Measurements from ENCODE around the gene PRPF6.

Gene PRPF6

DNA sequence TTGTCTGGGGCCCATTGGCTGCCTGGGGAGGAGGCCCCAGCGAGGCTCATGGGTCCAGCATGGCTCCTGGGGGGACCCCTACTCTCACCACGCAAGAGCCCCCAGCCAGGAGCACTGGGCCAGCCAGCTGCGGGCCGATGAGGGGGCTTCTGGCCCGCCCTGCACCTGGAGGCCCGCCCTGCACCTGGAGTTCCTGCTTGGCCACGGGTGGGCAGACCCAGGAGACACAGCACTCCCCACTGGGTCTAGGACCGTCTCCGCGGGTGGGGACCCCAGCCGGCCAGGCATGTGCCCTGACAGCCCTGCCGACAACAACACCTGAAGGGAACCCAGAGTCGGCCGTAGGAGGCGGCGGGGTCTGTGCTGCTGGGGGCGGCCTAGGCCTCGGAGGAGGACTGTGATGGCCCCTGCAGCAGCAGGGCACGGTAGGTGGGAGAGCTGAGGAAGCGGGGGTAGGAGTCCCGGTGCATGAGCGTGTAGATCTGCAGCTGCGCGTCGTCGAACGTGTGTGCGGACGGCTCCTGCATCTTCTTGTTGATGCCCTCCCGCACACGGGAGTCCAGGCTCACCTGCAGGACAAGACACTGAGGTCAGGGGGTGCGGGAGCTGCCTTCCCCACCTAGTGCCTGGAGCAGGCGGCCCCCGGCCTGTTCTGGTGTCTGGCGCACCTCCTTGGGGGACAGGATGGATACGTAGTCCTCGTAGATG, 92.7 kb downstream of the PRPF6 start:
- H3K4me2 ChIP-seq, result peak overlapping the region; percentile 99
- no peaks in the 10 kb centered on the region for H3K9me3 ChIP-seq
- TF ChIP-seq Cebpa-rat (IDR thresholded peaks at IDR 0.05), result no peak
- peaks cover 31% of the 10 kb centered on the region for H4K20me1 ChIP-seq
- no peaks in the 10 kb centered on the region for H3K27me3 ChIP-seq
- H3K4me1 ChIP-seq, result peaks cover 99% of the 10 kb centered on the region
- 0 out of 2 replicates have a peak overlapping the region, but pooled peaks have one; percentile 26 for H3K9ac ChIP-seq
- H3K27ac ChIP-seq, result peak overlapping the region; percentile 73
- H3K36me3 ChIP-seq, result peaks cover 21% of the 10 kb centered on the region
- peak overlapping the region; percentile 0; the same call in 1 of the 2 replicates for H3K4me3 ChIP-seq

DNA sequence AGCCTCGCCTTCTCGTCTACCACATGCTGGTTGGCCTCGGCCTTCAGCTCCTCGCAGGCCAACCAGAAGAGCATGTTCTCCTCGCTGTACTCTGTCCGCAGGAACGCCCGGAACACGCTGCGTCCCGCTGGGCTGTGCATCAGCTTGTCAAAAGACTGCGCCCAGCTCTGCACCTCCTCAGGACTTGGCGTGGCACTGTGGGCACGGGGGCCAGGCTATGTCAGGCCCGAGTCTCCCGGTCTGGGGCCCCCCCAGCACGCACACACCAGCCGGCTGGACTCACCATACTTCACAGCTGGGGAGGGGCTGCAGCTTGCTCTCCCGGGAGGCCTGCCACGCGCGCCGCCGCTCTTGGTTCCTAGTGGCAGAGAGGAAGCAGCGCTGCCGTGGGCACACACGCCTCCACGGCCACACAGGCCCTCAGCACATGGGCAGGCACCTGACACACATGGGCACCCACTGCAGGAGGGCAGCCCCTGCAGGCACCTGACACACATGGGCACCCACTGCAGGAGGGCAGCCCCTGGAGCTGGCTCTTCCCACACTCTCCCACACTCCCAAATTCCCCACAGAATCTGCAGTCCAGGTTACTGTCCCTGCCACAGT, 93.4 kb downstream of the PRPF6 start:
- Histone ChIP-seq H3K4me2 (peak overlapping the region; percentile 99), H3K27ac (peak overlapping the region; percentile 73)

DNA sequence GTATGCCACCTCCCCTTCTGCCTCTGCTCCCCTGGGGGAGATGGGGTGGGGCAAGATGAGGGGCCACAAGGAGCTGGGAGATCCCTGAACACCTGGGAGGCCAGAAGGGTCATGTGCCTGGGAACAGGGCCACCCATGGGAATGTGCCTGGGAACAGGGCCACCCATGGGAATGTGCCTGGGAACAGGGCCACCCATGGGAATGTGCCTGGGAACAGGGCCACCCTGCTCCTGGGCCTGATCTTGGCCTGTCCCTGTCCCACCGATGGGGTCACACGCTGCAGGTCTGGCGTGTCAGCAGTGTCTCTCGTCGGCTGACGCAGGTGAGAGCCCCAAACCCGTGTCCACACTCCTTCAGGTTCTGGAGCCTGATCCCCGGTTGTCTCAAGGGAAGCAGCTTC, 94.0 kb downstream of the PRPF6 start:
- Histone ChIP-seq H3K4me1 (peaks cover 90% of the 10 kb centered on the region), H4K20me1 (peaks cover 31% of the 10 kb centered on the region), H3K4me3 (no peak overlapping the region), H3K27me3 (no peaks in the 10 kb centered on the region), H3K27ac (peak overlapping the region; percentile 73; the same call in 1 of the 2 replicates), H3K36me3 (peaks cover 21% of the 10 kb centered on the region), H3K4me2 (peak overlapping the region; percentile 99), H3K9me3 (no peaks in the 10 kb centered on the region), H3K9ac (no peak overlapping the region)
- no peak for TF ChIP-seq Cebpa-rat (IDR thresholded peaks at IDR 0.05)

More for the DNA sequence above, 93.4 kb downstream of the PRPF6 start:
- TF ChIP-seq Cebpa-rat (IDR thresholded peaks at IDR 0.05), result no peak
- no peaks in the 10 kb centered on the region for H3K9me3 ChIP-seq
- peaks cover 31% of the 10 kb centered on the region for H4K20me1 ChIP-seq
- peak overlapping the region; percentile 26; the same call in 1 of the 2 replicates for H3K9ac ChIP-seq
- peaks cover 21% of the 10 kb centered on the region for H3K36me3 ChIP-seq
- H3K4me3 ChIP-seq, result peak overlapping the region; percentile 0; the same call in 1 of the 2 replicates
- no peaks in the 10 kb centered on the region for H3K27me3 ChIP-seq
- H3K4me1 ChIP-seq, result peaks cover 97% of the 10 kb centered on the region

DNA sequence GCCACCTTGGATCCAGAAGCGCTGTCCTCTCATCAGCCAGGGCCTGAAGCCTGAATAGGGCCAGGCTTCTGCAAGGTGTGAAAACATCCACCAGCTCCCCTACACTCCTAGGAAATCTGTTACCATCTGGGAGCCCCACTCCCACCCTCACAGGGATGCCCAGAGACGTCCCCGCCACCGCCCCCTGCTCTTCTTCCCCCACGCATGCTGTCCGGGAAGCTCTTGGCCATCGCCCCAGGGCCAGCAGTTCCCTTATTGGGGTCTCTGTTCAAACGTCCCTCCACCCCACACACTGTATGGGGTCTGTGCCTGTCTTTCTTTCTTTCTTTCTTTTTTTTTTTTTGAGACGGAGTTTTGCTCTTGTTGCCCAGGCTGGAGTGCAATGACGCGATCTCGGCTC, 94.6 kb downstream of the PRPF6 start:
- Histone ChIP-seq H3K9ac (no peak overlapping the region), H3K4me3 (no peak overlapping the region), H3K4me1 (peaks cover 90% of the 10 kb centered on the region), H3K9me3 (no peaks in the 10 kb centered on the region), H3K27me3 (no peaks in the 10 kb centered on the region), H3K27ac (no peak overlapping the region), H4K20me1 (peaks cover 31% of the 10 kb centered on the region), H3K4me2 (peak overlapping the region; percentile 99), H3K36me3 (peaks cover 21% of the 10 kb centered on the region)
- TF ChIP-seq Cebpa-rat (IDR thresholded peaks at IDR 0.05), result no peak

DNA sequence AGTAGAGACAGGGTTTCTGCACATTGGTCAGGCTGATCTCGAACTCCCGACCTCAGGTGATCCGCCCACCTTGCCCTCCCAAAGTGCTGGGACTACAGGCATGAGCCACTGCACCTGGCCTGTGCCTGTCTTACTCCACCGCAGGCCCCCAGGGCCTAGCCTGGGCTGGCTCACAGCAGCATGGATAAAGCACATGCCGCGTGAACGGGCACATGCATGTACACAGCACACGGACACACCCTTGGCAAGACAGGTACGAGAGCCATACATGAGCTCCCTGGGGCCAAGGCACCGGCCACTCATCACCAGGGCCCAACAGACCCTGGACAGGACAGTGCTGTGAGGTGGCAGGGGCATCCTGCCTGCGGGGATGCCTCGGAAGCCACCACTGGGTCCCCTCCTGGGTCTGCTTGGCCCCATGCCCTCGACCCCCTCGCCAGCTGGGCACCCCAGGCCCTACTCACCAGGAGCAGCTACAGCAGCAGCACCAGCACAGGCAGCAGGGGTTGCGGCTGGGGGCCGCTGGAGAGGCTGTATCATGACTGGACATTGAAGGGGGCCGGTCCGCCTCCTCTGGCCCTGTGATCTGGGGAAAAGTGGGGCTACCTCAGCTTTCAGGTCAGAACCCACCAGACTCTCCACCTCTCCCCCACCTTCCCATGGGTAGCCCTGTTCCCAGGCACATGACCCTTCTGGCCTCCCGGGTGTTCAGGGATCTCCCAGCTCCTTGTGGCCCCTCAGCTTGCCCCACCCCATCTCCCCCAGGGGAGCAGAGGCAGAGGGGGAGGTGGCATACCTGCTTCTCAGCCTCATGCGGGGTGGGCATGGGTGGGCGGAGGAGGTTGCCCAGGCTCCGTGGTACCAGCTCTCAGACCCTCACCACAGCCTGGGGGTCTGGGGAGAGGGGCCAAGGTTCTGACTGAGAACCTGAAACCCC, 95.4 kb downstream of the PRPF6 start:
- no peaks in the 10 kb centered on the region for H3K27me3 ChIP-seq
- peak overlapping the region; percentile 99 for H3K4me2 ChIP-seq
- H4K20me1 ChIP-seq, result peaks cover 29% of the 10 kb centered on the region
- TF ChIP-seq Cebpa-rat (IDR thresholded peaks at IDR 0.05), result no peak
- H3K27ac ChIP-seq, result peak overlapping the region; percentile 96
- peaks cover 21% of the 10 kb centered on the region for H3K36me3 ChIP-seq
- H3K9me3 ChIP-seq, result no peaks in the 10 kb centered on the region
- H3K4me1 ChIP-seq, result peaks cover 90% of the 10 kb centered on the region
- H3K4me3 ChIP-seq, result peak overlapping the region; percentile 86
- H3K9ac ChIP-seq, result peak overlapping the region; percentile 92

DNA sequence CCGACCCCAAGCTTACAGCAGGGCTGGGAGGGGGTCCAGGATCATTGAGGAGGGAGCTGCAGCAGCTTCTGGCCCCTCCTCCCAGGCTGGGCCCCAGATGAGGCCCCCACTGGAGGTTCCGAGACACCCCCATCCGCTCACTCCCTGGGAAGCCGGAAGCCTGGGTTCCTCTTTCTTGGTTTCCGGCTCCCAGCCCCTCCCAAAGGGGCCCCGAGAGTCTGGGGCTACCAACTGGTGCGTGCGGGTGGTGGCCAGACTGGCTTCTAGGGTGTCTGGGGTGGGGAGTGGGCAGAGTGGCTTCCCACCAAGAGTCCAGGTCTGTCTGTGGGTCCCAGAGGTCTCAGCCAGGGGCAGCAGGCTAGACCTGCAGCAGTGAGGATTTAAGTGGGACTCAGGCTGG, 96.2 kb downstream of the PRPF6 start:
- Histone ChIP-seq H3K27me3 (no peaks in the 10 kb centered on the region), H3K27ac (peak overlapping the region; percentile 96), H3K9me3 (no peaks in the 10 kb centered on the region), H3K9ac (peak overlapping the region; percentile 92), H3K4me1 (peaks cover 90% of the 10 kb centered on the region), H4K20me1 (peaks cover 22% of the 10 kb centered on the region), H3K4me3 (peak overlapping the region; percentile 86), H3K4me2 (peak overlapping the region; percentile 99), H3K36me3 (peaks cover 21% of the 10 kb centered on the region)
- TF ChIP-seq Cebpa-rat (IDR thresholded peaks at IDR 0.05), result no peak

DNA sequence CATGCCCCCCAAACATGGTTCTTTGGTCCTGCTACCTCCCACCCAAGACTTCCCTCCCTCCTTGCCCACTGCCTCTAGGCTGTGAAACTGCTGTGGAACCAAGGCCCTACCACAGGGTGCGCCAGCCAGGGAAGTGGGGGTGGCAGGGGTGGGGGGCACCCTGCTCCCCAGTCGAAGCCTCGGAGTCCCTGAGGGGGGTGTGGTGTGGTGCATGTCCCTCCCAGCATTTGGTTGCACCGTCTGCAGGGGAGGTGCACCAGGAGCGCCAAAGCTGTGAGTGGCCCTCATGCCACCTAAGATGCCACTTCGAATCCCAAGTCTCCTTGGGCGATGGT, 96.6 kb downstream of the PRPF6 start:
- peak overlapping the region; percentile 86 for H3K4me3 ChIP-seq
- H3K4me2 ChIP-seq, result peak overlapping the region; percentile 99
- H3K36me3 ChIP-seq, result peaks cover 21% of the 10 kb centered on the region
- H3K4me1 ChIP-seq, result peaks cover 90% of the 10 kb centered on the region
- H3K27me3 ChIP-seq, result no peaks in the 10 kb centered on the region
- peak overlapping the region; percentile 96 for H3K27ac ChIP-seq
- H3K9ac ChIP-seq, result peak overlapping the region; percentile 92
- no peak for TF ChIP-seq Cebpa-rat (IDR thresholded peaks at IDR 0.05)
- H3K9me3 ChIP-seq, result no peaks in the 10 kb centered on the region
- peaks cover 17% of the 10 kb centered on the region; the same call in 1 of the 2 replicates for H4K20me1 ChIP-seq

DNA sequence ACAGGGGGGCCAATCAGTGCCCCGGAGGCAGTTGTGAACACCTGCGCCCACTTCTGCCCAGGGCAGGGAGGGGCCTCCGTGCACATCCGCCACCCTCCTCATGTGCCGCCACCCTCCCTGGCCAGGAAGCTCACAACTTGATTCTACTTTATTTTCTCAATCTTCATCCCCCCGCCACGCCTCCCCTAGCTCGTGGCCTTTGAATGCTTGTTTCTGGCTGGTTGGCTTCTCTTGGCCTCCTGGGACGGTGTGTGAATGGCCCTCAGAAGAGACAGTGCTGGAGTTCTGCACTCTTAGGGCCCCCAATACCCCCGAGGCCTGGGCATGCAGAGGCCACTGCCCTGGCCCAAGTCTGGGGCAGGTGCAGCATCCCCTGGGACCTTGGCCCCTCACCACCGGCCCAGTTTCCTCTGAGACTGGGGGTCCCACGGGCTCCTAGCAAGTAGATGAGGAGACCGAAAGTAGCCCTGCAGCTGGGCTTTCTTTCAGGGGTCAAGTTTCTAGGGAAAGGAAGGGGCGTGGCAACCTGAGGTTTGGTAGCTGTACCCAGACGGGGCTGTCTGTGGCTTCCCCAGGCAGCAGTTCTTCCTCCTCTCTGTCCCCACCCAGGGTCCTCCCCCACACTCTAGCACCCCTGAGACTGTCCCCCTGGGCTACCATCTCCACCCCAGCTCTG, 97.1 kb downstream of the PRPF6 start:
- Histone ChIP-seq H3K4me1 (peaks cover 90% of the 10 kb centered on the region), H3K4me3 (peak overlapping the region; percentile 86), H3K27ac (peak overlapping the region; percentile 96), H3K9ac (peak overlapping the region; percentile 92), H3K36me3 (peaks cover 21% of the 10 kb centered on the region), H4K20me1 (peaks cover 13% of the 10 kb centered on the region; the same call in 1 of the 2 replicates), H3K9me3 (no peaks in the 10 kb centered on the region), H3K27me3 (0 out of 2 replicates have a peak, but pooled peaks cover 3% of the 10 kb centered on the region), H3K4me2 (peak overlapping the region; percentile 99)
- no peak for TF ChIP-seq Cebpa-rat (IDR thresholded peaks at IDR 0.05)

DNA sequence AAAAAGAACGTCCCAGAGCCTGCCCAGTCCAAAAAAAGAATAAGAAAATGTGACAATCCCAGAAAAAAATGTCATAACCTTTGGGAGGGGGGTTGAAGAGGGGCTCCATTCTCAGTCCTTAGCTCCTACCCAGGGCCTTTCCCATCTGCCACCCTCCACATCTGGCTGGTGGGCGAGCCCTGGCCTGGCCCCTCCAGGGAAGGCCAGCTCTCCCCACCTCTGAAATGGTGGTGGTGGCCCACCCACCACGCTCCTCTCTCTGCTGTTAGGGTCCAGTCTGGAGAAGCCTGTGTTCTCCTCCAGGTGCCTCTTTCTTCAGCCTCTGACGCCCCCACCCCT, 98.0 kb downstream of the PRPF6 start:
- Histone ChIP-seq H4K20me1 (peaks cover 7% of the 10 kb centered on the region), H3K4me3 (peak overlapping the region; percentile 86), H3K4me2 (peak overlapping the region; percentile 99), H3K9ac (peak overlapping the region; percentile 92), H3K27ac (peak overlapping the region; percentile 96), H3K4me1 (peaks cover 87% of the 10 kb centered on the region), H3K36me3 (peaks cover 13% of the 10 kb centered on the region), H3K27me3 (peaks cover 10% of the 10 kb centered on the region), H3K9me3 (no peaks in the 10 kb centered on the region)
- no peak for TF ChIP-seq Cebpa-rat (IDR thresholded peaks at IDR 0.05)
